ENCODE measurements around the gene KIF25.

- TF ChIP-seq ESRRA (CRISPR knock-in tag; IDR thresholded peaks at IDR 0.05; ENCODE audit: borderline replicate concordance) (no peak), CREB1 (CRISPR knock-in tag; IDR thresholded peaks at IDR 0.05) (no peak), CTCF (IDR thresholded peaks at IDR 0.05) (no peak), MAX (CRISPR knock-in tag; IDR thresholded peaks at IDR 0.05) (no peak), GRHL2 (CRISPR knock-in tag; IDR thresholded peaks at IDR 0.05; ENCODE audit: insufficient replicate concordance, severe bottlenecking) (no peak)
- TF ChIP-seq, protein P1, sequence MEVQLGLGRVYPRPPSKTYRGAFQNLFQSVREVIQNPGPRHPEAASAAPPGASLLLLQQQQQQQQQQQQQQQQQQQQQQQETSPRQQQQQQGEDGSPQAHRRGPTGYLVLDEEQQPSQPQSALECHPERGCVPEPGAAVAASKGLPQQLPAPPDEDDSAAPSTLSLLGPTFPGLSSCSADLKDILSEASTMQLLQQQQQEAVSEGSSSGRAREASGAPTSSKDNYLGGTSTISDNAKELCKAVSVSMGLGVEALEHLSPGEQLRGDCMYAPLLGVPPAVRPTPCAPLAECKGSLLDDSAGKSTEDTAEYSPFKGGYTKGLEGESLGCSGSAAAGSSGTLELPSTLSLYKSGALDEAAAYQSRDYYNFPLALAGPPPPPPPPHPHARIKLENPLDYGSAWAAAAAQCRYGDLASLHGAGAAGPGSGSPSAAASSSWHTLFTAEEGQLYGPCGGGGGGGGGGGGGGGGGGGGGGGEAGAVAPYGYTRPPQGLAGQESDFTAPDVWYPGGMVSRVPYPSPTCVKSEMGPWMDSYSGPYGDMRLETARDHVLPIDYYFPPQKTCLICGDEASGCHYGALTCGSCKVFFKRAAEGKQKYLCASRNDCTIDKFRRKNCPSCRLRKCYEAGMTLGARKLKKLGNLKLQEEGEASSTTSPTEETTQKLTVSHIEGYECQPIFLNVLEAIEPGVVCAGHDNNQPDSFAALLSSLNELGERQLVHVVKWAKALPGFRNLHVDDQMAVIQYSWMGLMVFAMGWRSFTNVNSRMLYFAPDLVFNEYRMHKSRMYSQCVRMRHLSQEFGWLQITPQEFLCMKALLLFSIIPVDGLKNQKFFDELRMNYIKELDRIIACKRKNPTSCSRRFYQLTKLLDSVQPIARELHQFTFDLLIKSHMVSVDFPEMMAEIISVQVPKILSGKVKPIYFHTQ (CRISPR knock-in tag; IDR thresholded peaks at IDR 0.05), result no peak
These were observed 92.7 kb downstream of the KIF25 start for GRCh38 chr6:168090064-168090690.

Measured in WTC11 (cell line).